Sigmoid colon (tissue), 7 donors: Measurements from ENCODE around the gene SLC5A11. TPM values are rescaled to one million over a fixed set of nuclear protein-coding genes. Genes with fewer than 3 reads are reported as not detected.

Experiments
- DNase-seq: peaks from one replicate; pipeline ENCODE4 v3.0.0-alpha.2; 2019
- H3K27ac ChIP-seq, 4 donors: fragments of 200-600 bp; sonication (generic); one replicate each; pipeline ENCODE4 v1.5.1; 2016 to 2019; ENCODE audit warnings: mild to moderate bottlenecking in 1 of 4
- H3K27me3 ChIP-seq, 3 donors: fragments of 200-600 bp; sonication (generic); one replicate each; pipeline ENCODE4 v1.5.1; 2019; ENCODE audit warnings: mild to moderate bottlenecking in 1 of 3
- H3K36me3 ChIP-seq, 4 donors: fragments of 200-600 bp; sonication (generic); one replicate each; pipeline ENCODE4 v1.5.1; 2016 to 2019
- H3K4me1 ChIP-seq, 4 donors: fragments of 200-600 bp; sonication (generic); one replicate each; pipeline ENCODE4 v1.5.1; 2017 to 2019
- H3K4me3 ChIP-seq, 4 donors: fragments of 200-600 bp; sonication (generic); one replicate each; pipeline ENCODE4 v1.5.1; 2017 to 2019; ENCODE audit warnings: mild to moderate bottlenecking in 2 of 4, moderate library complexity in 1 of 4
- H3K9me3 ChIP-seq, 4 donors: fragments of 200-600 bp in 3 of 4; sonication (generic) in 3 of 4; one replicate each; pipeline versions ENCODE4 v1.5.1 to v1.6.1; 2013 to 2019
- CTCF ChIP-seq, 4 experiments: fragments of 450-650 bp in 3 of 4; fragments of 200-600 bp in 1 of 4; IDR thresholded peaks; one replicate each; pipeline ENCODE4 v1.5.1; 2016 to 2019; ENCODE audit warnings: antibody characterized with exemption in 4 of 4, mild to moderate bottlenecking in 3 of 4, moderate library complexity in 2 of 4
- EP300 ChIP-seq, 4 donors: sonication (generic); formaldehyde crosslinking; IDR thresholded peaks; one replicate each; pipeline ENCODE4 v1.6.1; 2017; ENCODE audit warnings: antibody characterized with exemption in 4 of 4
- POLR2A ChIP-seq, 2 donors: fragments of 450-650 bp; IDR thresholded peaks; one replicate each; pipeline ENCODE4 v1.6.1; 2016; ENCODE audit warnings: antibody characterized with exemption in 2 of 2, mild to moderate bottlenecking in 2 of 2, moderate library complexity in 2 of 2
- POLR2AphosphoS5 ChIP-seq, 4 donors: sonication (generic); formaldehyde crosslinking; IDR thresholded peaks; one replicate each; pipeline ENCODE4 v1.6.1; 2017; ENCODE audit warnings: antibody characterized with exemption in 4 of 4
- WGBS, 2 donors: extraction: QIAGEN DNeasy Blood & Tissue Kit; methylation state at CpG; one replicate each; pipeline ENCODE4 v1.1.7; 2013; 5-methylcytosine and 5-hydroxymethylcytosine counted together
- intact Hi-C: fragments of 100-400 bp; cut with DNase I; formaldehyde crosslinking; loops from one replicate; pipeline ENCODE4 v1.15.1; 2023
- polyA plus RNA-seq, 3 donors: library from polyadenylated mRNA; stranded (reverse); fragments of 200-250 nt; gene quantifications; one replicate each; pipeline ENCODE4 v1.2.3, GENCODE V29; 2013
- total RNA-seq, 4 donors: library from RNA; depleted of rRNA; stranded (reverse); fragments of >200 nt; gene quantifications; one replicate each; pipeline ENCODE4 v1.1.0, GENCODE V29; 2016
- donor health status: healthy with polysubstance abuse.
- donor health status: Bipolar disorder and iron deficiency.
- donor health status: healthy.

The SLC5A11 gene
- total and polyA plus RNA-seq, 7 donors, result 0.14 to 1.2 (median 0.19) TPM; not detected in 4

GRCh38 chr16:24915576-24915975 lies 69.8 kb downstream of the SLC5A11 start:
- TF ChIP-seq POLR2A (IDR thresholded peaks at IDR 0.05), result no peak
- TF ChIP-seq CTCF (IDR thresholded peaks at IDR 0.05), result no peak
- TF ChIP-seq EP300 (IDR thresholded peaks at IDR 0.05), result no peak
- no peak for TF ChIP-seq POLR2AphosphoS5 (IDR thresholded peaks at IDR 0.05)
- Histone ChIP-seq H3K27me3 (no peaks in the 10 kb centered on the region), H3K4me1 (no peaks in the 10 kb centered on the region), H3K36me3 (peaks cover 7 to 34% (median 14%) of the 10 kb centered on the region in 4 donors), H3K4me3 (no peak overlapping the region), H3K27ac (no peak overlapping the region), H3K9me3 (no peaks in the 10 kb centered on the region)
- no peak for DNase-seq
- 93 to 96% methylated on average over 8 of the region's 8 CpGs for WGBS, 2 donors
- intact Hi-C loops, result no loop called here

GRCh38 chr16:24917236-24917635 lies 71.5 kb downstream of the SLC5A11 start:
- no peak for TF ChIP-seq CTCF (IDR thresholded peaks at IDR 0.05)
- TF ChIP-seq EP300 (IDR thresholded peaks at IDR 0.05), result no peak
- TF ChIP-seq POLR2AphosphoS5 (IDR thresholded peaks at IDR 0.05), result no peak
- no peak for TF ChIP-seq POLR2A (IDR thresholded peaks at IDR 0.05)

GRCh38 chr16:24917891-24918290 lies 72.1 kb downstream of the SLC5A11 start:
- Histone ChIP-seq H3K36me3 (peaks cover 7 to 55% (median 20%) of the 10 kb centered on the region in 4 donors), H3K27ac (no peak overlapping the region), H3K4me1 (no peaks in the 10 kb centered on the region), H3K4me3 (no peak overlapping the region), H3K27me3 (no peaks in the 10 kb centered on the region), H3K9me3 (no peaks in the 10 kb centered on the region)
- WGBS, 2 donors, result 95 to 98% methylated on average over 5 of the region's 5 CpGs
- intact Hi-C loops, result no loop called here
- TF ChIP-seq CTCF (IDR thresholded peaks at IDR 0.05) (no peak), EP300 (IDR thresholded peaks at IDR 0.05) (no peak), POLR2A (IDR thresholded peaks at IDR 0.05) (no peak), POLR2AphosphoS5 (IDR thresholded peaks at IDR 0.05) (no peak)
- no peak for DNase-seq

More at GRCh38 chr16:24917236-24917635, 71.5 kb downstream of the SLC5A11 start:
- Histone ChIP-seq H3K9me3 (no peaks in the 10 kb centered on the region), H3K4me1 (no peaks in the 10 kb centered on the region), H3K36me3 (peaks cover 7 to 51% (median 19%) of the 10 kb centered on the region in 4 donors), H3K4me3 (no peak overlapping the region), H3K27ac (no peak overlapping the region), H3K27me3 (no peaks in the 10 kb centered on the region)
- intact Hi-C loops, result no loop called here
- no peak for DNase-seq
- WGBS, 2 donors, result 96 to 97% methylated on average over 6 of the region's 6 CpGs

- no peak for TF ChIP-seq EP300 (IDR thresholded peaks at IDR 0.05)
- TF ChIP-seq POLR2AphosphoS5 (IDR thresholded peaks at IDR 0.05), result no peak
- no peak for TF ChIP-seq POLR2A (IDR thresholded peaks at IDR 0.05)
- no peak for TF ChIP-seq CTCF (IDR thresholded peaks at IDR 0.05)
- H3K9me3 ChIP-seq, result no peaks in the 10 kb centered on the region
- no peaks in the 10 kb centered on the region for H3K4me1 ChIP-seq
- H3K27ac ChIP-seq, result no peak overlapping the region
- H3K27me3 ChIP-seq, result no peaks in the 10 kb centered on the region
- intact Hi-C loops, result no loop called here
- WGBS, 2 donors, result 89 to 93% methylated on average over 10 of the region's 10 CpGs
- H3K36me3 ChIP-seq, result peaks cover 7 to 63% (median 20%) of the 10 kb centered on the region in 4 donors
- no peak for DNase-seq
- H3K4me3 ChIP-seq, result no peak overlapping the region
These were observed 72.9 kb downstream of the SLC5A11 start for GRCh38 chr16:24918641-24919040.

GRCh38 chr16:24919536-24919935 lies 73.8 kb downstream of the SLC5A11 start:
- WGBS, 2 donors, result 96% methylated on average over 8 of the region's 8 CpGs
- intact Hi-C loops, result no loop called here
- TF ChIP-seq POLR2A (IDR thresholded peaks at IDR 0.05), result no peak
- TF ChIP-seq EP300 (IDR thresholded peaks at IDR 0.05), result no peak
- no peak for TF ChIP-seq POLR2AphosphoS5 (IDR thresholded peaks at IDR 0.05)
- no peak for TF ChIP-seq CTCF (IDR thresholded peaks at IDR 0.05)
- Histone ChIP-seq H3K27ac (no peak overlapping the region), H3K4me3 (no peak overlapping the region), H3K36me3 (peaks cover 7 to 68% (median 20%) of the 10 kb centered on the region in 4 donors), H3K4me1 (no peaks in the 10 kb centered on the region), H3K9me3 (no peaks in the 10 kb centered on the region), H3K27me3 (no peaks in the 10 kb centered on the region)
- no peak for DNase-seq
